NCI-H2081 (cell line): ENCODE measurements around the gene TRIM16.
"Not testable (repeated sequence)": the region's sequence is repeated elsewhere in the genome, so short reads cannot be mapped to it uniquely, and the experiment has no call there.

ENCODE experiments used
- DNase-seq, 2 experiments: peaks; one replicate each; lab custom pipeline; 2025; lab: John Stamatoyannopoulos, UW

The TRIM16 gene

DNA sequence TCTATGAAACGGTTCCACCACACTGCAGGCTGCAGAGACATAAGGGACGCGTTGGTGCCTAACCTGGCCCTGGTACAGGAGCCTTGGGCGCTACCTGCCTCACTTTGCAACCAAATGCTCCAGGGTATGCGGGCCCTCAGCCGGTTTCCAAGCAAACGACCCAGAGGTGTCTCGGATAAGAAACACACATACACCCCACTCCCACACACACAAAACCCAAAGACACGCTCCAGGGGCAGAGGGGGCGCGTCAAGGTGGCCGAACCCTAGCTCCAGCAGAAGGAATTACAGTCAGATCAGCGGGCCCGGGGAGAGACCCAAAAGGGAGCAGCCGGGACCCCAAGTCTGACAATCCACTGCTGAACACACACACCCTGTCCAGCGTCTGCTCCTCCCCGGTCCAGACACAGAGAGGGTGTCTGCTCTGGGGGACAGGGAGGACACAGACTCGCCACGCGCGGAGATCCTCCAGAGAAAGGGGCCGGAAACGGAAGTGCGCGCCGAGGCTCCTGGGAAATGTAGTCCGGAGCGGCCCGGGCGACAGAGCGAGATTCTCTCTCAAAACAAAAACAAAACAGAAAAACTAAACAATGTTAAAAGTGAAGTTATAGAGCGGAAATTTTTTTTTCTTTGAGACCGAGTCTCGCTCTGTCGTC, at the start of gene TRIM16:
TSS of gene TRIM16 (minus strand) at position 488 of the 655 bp plus-strand sequence. CDS start 32,702 bp downstream, outside the sequence.
- DNase-seq = peak; percentile 23 to 51

GRCh38 chr17:15733174-15733789, 49.2 kb upstream of the TRIM16 start:
- not testable (repeated sequence) for DNase-seq

DNA sequence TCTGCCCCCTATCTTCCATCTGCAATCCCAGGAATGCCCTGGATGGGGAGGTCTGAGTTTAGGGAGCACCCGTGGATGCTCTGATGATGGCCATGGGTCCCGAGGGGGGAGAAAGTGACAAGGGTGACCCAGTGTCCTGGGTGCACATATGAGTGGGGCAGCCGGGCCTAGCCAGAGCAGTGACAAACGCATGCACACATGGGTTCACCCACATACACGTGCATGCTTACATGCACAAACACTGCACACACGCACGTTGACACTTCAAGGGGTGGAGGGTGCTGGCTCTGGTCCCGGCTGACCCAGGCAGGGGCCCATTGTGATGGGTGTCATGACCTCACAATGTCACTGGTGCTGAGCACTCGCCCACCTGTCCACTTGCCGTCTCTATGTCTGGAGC, 47.8 kb upstream of the TRIM16 start, which contains the start of gene TBC1D26:
TSS of gene TBC1D26 (plus strand) at position 384 of the 400 bp plus-strand sequence. CDS start 3,066 bp downstream, outside the sequence.
- not testable (repeated sequence) for DNase-seq

DNA sequence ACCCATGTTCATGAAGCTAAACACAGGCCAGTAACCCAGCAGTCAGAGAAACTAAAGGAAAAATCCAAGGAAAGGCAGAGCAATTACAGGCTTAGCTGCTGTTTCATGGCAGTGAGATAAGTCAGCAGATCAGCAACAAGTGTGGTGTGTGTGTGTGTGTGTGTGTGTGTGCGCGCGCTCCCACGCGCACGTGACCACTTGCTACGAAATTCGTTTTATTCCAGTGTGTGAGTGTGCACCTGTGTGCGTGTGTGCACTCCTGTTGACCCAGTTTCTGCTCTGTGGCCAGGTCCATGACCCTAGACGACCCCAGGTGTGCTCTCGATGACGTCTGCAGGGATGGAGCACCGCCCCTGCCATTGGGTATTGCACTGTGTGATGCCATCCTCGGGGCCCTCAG, 46.4 kb upstream of the TRIM16 start:
- not testable (repeated sequence) for DNase-seq

- DNase-seq = not testable (repeated sequence)
These were observed 32.8 kb upstream of the TRIM16 start for GRCh38 chr17:15716601-15717563.

DNA sequence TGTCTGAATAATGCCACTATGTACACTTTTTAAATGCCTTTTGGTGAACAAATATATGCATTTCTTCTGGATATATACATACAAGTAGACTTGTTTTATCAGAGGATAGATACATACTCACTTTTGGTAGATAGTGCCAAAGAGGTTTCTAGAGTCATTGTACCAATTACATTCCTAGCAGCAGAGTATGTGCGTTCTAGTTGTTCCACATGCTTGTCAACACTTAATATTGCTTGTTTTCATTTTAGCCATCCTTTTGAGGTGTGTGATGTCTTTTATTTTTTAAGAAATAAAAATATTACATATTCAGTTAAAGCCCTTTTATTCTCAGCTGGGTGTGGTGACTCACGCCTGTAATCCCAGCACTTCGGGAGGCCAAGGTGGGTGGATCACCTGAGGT, 24.8 kb upstream of the TRIM16 start:
- DNase-seq = not testable (repeated sequence)

GRCh38 chr17:15704813-15705212, 20.7 kb upstream of the TRIM16 start:
- not testable (repeated sequence) for DNase-seq

DNA sequence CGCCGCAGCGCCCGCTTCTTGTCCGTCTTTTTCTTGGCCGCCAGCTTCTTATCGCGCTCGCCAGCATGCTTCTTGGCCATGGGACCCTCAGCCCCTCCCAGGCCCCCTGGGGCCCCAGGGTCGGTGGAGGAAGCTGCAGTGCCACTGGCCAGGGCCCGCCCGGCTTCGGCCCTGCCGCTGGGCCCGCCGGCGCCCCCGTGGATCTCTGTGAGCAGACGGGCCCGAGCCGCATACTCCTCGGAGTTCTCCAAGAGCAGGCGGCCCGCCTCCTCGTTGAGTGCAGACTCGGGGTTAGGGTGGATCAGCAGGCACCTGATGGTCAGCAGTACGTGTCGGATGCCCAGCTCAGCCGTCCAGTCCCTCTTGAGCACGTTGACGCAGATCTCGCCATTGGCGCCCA, 20.1 kb upstream of the TRIM16 start:
- DNase-seq = not testable (repeated sequence)

DNA sequence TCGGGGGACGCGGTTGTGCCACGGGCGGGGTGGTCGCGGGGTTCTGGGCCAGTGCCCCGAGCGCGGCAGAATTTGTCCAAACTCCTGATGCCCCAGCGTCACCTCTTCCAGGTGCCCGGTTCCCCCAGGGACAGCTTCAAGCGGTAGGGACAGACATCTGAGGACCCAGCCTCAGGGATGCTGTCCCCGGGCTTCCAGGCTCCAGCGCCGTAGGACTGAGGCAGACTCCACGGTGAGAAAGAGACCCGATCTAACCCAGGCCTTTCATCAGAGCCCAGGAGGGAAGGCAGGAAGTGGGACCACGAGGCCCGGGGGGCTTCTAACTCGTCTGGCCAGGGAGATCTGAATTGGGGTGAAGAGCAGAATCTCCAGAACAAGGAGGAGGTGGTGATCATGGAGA, 15.8 kb upstream of the TRIM16 start:
- DNase-seq = not testable (repeated sequence)

GRCh38 chr17:15699413-15699924, 15.4 kb upstream of the TRIM16 start, which contains the start of gene ZNF286A:
TSS of gene ZNF286A (plus strand) at chr17:15699752. CDS start at chr17:15700330, 578 bp downstream.
- DNase-seq = peak; percentile 93 to 97

- not testable (repeated sequence) for DNase-seq
These were observed 14.9 kb upstream of the TRIM16 start for GRCh38 chr17:15698967-15699366.

DNA sequence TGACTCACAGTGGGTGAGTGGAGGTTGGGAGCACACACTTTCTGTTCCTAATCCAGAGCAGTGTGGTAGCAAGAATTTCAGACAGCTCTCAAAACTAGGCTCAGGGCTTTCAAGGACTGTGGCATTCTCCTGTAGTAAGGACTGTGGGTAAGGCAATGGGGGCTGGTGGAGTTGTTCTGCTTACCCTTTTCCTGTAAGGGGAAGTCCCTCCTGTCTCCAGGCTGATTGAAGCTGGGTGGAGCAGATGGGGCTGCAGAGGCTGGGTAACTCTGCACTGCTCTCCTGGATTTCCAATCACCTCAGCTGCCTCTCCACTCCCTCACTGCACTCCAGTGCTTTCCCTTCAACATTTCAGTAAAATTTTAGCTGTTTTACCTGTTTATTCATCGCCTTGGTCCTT, 3.4 kb upstream of the TRIM16 start:
- not testable (repeated sequence) for DNase-seq

DNA sequence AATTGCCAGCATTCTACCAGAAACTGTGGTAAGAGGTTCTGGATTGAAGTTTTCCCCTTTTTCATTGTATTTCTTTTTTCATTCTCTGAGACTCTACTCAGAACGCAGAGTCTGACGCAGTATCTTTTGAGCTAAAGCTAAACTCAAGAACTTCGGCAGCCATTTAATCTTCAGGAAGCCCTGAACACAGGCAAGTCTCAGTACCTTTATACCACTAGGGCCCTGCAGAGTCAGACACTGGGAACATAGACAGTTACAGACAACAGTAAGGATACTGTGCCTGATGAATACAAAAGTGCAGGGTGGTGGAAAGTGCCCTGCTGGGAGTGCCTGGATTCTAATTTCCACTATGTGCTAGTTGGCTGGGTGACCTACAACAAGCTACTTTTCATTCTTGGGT, 976 bp downstream of the TRIM16 start:
- not testable (repeated sequence) for DNase-seq

GRCh38 chr17:15675991-15676390, 8.1 kb downstream of the TRIM16 start:
- not testable (repeated sequence) for DNase-seq

DNA sequence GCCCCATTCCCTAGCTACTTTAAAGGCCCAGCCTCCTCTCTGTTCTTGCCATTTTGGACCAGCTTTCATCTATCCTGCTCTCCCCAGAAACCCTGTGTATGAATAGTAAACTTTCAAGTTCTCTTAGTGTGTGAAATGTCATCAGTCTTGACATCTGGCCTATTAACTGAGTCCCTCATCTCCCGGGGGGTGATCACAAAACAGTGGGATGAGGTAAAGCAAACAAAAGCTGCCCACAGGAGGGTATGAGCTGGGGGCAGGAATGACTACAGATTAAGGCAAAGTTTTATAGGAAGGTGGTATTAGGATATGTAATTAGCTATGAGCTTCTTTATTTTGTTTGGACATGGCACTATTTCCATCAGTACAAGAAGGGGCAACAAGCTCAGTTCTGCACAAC, 9.5 kb downstream of the TRIM16 start:
- DNase-seq = not testable (repeated sequence)

GRCh38 chr17:15669526-15669925, 14.6 kb downstream of the TRIM16 start:
- not testable (repeated sequence) for DNase-seq

DNA sequence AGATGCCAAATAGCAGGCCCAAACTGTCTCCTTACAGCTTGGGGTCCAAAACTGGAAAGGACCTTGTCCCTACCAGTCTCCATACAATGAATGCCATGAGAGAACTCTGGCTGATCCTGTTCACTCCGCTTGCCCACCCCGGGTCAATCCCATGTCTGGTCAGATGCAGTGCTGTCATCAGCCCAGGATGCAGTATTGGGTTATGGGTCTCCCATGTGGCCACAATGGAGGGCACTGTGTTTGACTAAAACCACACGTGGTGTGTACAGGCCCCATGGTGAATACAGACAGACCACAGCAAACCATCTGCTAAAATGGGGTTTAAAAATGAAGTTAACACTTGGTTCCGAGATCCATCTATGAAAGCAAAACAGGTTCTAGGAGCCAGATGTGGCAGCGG, 20.4 kb downstream of the TRIM16 start:
- no peak for DNase-seq

GRCh38 chr17:15663176-15663575, 20.9 kb downstream of the TRIM16 start:
- DNase-seq = no peak

GRCh38 chr17:15662681-15663080, 21.4 kb downstream of the TRIM16 start:
- DNase-seq = no peak

DNA sequence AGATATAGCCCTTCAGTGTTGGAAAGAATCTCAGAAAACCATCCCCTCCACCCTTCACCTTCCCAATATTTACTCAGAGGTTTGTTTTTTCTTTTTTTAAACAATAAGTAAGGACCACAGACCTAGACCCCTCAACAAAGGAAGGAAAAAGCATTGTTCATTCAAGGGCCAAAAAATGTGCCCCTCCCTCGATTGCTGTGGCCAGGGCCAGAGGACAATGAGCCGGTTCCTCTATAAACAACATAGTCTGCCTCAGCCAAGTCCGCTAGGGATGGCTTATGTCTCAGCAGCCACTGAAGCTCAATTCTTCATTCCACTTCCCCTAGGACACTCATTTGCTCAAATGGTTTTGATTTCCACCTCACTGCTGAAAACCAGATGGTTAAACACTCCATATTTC, 24.0 kb downstream of the TRIM16 start:
- DNase-seq = no peak

DNA sequence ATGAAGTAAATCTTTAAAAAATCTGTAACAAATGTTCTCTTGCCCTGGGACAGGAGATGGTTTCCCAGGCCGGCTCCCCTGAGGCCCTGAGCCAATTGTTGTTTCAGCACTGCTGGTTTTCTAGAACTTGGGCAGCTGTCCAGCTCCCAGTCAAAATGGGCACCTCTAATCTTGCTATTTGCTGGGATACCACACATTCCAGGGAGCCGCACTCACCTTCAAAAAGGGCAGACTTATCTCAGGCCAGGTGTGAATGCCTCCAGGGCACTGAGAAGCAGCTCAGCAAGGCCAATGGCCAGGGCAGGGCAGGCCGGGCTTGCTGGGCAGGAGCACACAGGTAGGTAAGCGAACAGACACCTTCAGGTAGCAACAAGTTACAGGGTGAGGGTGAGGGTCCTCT, 24.4 kb downstream of the TRIM16 start:
- no peak for DNase-seq

DNA sequence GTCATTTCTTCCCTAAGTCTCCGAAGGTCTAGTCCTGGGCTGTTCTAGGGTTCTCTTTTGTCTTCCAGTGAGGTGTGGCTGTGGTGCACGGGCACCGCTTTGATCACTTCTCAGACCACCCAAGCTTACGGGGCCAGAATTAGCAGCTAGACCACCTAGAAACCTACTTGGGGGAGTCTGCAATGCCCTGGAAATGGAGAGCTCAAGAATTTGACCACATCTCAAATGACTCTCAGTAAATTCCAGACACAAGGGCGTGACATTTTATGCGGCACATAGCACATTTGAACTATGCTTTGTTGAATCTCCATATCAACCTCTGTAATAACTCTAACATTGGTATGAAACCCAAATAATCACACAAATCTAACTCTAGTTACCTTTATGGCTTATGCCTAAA, 24.9 kb downstream of the TRIM16 start:
- no peak for DNase-seq
